GM19193 (cell line): Measurements from ENCODE around the gene AQP1.

Source experiments
- POLR2A ChIP-seq: IDR thresholded peaks from 4 replicates; pipeline ENCODE4 v1.6.1; 2011; ENCODE audit not compliant: insufficient read depth, insufficient read length; ENCODE audit errors: extremely low read depth

The AQP1 gene

GRCh38 chr7:30911561-30911969, at the start of gene AQP1:
AQP1 (plus strand) TSS chr7:30911853; CDS start chr7:30911910, 57 bp downstream.
- no peak for TF ChIP-seq POLR2A

GRCh38 chr7:30862995-30863705, 48.5 kb upstream of the AQP1 start:
- no peak for TF ChIP-seq POLR2A

DNA sequence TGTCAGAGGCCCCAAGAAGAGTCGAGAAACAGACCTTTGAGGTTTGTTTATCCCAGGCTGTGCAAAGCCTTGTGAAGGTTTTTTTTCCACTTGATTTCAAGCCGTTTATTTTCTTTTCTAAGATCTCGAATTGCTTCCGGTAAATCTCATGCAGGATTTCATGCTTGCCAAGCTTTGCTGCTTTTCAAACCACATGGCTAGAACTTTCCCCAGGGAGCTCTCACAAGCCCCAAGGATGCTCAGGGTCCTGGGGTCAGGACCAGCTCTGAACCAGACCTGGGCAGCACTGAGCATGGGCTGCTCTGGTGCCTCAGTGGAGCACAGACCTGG, 48.0 kb upstream of the AQP1 start:
- TF ChIP-seq POLR2A = no peak

GRCh38 chr7:30864101-30864500, 47.6 kb upstream of the AQP1 start:
- TF ChIP-seq POLR2A = no peak

DNA sequence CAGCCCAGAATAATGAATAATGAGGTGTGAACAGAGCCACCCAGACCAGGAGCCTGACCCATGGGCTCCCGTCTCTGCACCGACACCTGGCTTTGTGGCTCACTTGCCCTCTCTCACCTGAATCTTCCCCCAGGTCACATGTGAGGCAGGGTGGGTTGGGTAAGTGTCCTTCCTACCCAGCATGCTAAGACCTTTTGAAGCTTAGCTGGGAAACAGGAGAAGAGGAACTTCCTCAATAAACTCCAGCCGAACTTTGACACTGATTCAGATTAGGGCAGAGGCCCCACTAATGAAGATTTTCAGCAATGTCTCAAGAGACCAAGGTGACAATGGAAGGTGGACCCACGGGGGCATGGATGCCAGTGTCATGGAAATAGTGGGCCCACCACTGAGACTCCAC, 46.6 kb upstream of the AQP1 start:
- no peak for TF ChIP-seq POLR2A

GRCh38 chr7:30865821-30866220, 45.8 kb upstream of the AQP1 start:
- TF ChIP-seq POLR2A = no peak

- TF ChIP-seq POLR2A = no peak
Observed at GRCh38 chr7:30866939-30867338, 44.7 kb upstream of the AQP1 start.

GRCh38 chr7:30867483-30867882, 44.2 kb upstream of the AQP1 start:
- TF ChIP-seq POLR2A = no peak

- TF ChIP-seq POLR2A = no peak
Observed at GRCh38 chr7:30869794-30870611, 41.6 kb upstream of the AQP1 start.

GRCh38 chr7:30870821-30871518, 40.7 kb upstream of the AQP1 start:
- TF ChIP-seq POLR2A = no peak

DNA sequence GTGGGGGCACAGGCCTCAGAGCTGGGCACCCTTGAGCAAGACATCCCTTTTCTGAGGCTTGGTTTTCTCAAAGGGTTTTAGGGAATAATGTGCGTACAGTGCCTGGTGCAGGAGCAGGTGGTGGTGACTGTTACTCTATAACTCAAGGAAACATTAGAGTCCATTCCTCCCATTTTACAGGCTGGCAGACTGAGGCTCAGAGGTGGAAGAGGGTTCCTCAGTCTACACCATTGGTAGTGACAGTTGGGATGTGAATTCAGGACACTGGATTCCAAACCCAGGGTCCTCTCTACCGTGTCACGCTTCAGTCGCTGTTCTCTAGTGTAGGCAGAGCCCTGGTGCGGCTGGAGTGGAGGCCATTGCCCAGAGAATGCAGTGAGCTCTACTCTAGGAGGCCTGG, 40.0 kb upstream of the AQP1 start:
- TF ChIP-seq POLR2A = no peak

GRCh38 chr7:30873207-30873606, 38.4 kb upstream of the AQP1 start:
- TF ChIP-seq POLR2A = no peak

GRCh38 chr7:30873656-30874055, 38.0 kb upstream of the AQP1 start:
- no peak for TF ChIP-seq POLR2A

GRCh38 chr7:30874656-30875302, 36.9 kb upstream of the AQP1 start:
- TF ChIP-seq POLR2A = no peak
